DOHH2 (cell line): ENCODE results near the gene SEC31A.
"Not testable (repeated sequence)": the region's sequence is repeated elsewhere in the genome, so short reads cannot be mapped to it uniquely, and the experiment has no call there.

Experiments
- H3F3A ChIP-seq: fragments of 200-600 bp; sonication (generic), shearing (Covaris generic); 2 replicates; pipeline ENCODE4 v1.6.0; 2016; ENCODE audit warnings: antibody characterized with exemption, mild to moderate bottlenecking; ENCODE audit not compliant: control insufficient read depth, insufficient read depth
- H3K27ac ChIP-seq: fragments of 200-600 bp; sonication (generic); 2 replicates; pipeline ENCODE4 v1.5.1; 2014; ENCODE audit warnings: low read depth, mild to moderate bottlenecking, low read length, moderate library complexity
- H3K27me3 ChIP-seq: fragments of 200-600 bp; sonication (generic); 2 replicates; pipeline ENCODE4 v1.6.1; 2014; ENCODE audit warnings: mild to moderate bottlenecking, low read length, mixed read lengths; ENCODE audit not compliant: control insufficient read depth
- H3K36me3 ChIP-seq: fragments of 200-600 bp; sonication (generic); 2 replicates; pipeline ENCODE4 v1.6.1; 2014; ENCODE audit warnings: mild to moderate bottlenecking, low read length, moderate library complexity, mixed read lengths; ENCODE audit not compliant: control insufficient read depth
- H3K4me1 ChIP-seq: fragments of 200-600 bp; sonication (generic); 2 replicates; pipeline ENCODE4 v1.6.1; 2014; ENCODE audit warnings: mild to moderate bottlenecking, low read length, mixed read lengths; ENCODE audit not compliant: control insufficient read depth
- H3K4me2 ChIP-seq: fragments of 200-600 bp; sonication (generic); 2 replicates; pipeline ENCODE4 v1.6.0; 2014; ENCODE audit warnings: mild to moderate bottlenecking, low read length, moderate library complexity
- H3K4me3 ChIP-seq: fragments of 200-600 bp; sonication (generic); 2 replicates; pipeline ENCODE4 v1.5.1; 2014; ENCODE audit warnings: mild to moderate bottlenecking, low read length, mixed read lengths
- H3K79me2 ChIP-seq: fragments of 200-600 bp; sonication (generic); 2 replicates; pipeline ENCODE4 v1.6.1; 2014; ENCODE audit warnings: mild to moderate bottlenecking, low read length, mixed read lengths; ENCODE audit not compliant: control insufficient read depth
- H3K9me2 ChIP-seq: fragments of 200-600 bp; sonication (generic); replicated peaks from 2 replicates; pipeline ENCODE4 v1.6.1; 2014; ENCODE audit warnings: mild to moderate bottlenecking, low read length, mixed read lengths; ENCODE audit not compliant: control insufficient read depth
- H3K9me3 ChIP-seq: fragments of 200-600 bp; sonication (generic); 2 replicates; pipeline ENCODE4 v1.6.1; 2014; ENCODE audit warnings: antibody characterized with exemption, low read length, mixed read lengths; ENCODE audit not compliant: control insufficient read depth, insufficient read depth
- H4K20me1 ChIP-seq: fragments of 200-600 bp; sonication (generic); 2 replicates; pipeline ENCODE4 v1.6.0; 2014; ENCODE audit warnings: low read depth, mild to moderate bottlenecking, antibody characterized with exemption, low read length, moderate library complexity; ENCODE audit not compliant: control insufficient read depth, insufficient read depth
- CTCF ChIP-seq: fragments of 200-600 bp; sonication (generic); IDR thresholded peaks from one replicate; pipeline ENCODE4 v1.5.1; 2014; ENCODE audit warnings: antibody characterized with exemption, mild to moderate bottlenecking, low read depth, low read length; ENCODE audit not compliant: poor library complexity, severe bottlenecking
- EZH2phosphoT487 ChIP-seq: fragments of 200-600 bp; sonication (generic); IDR thresholded peaks from 2 replicates; pipeline ENCODE4 v1.6.1; 2017; ENCODE audit warnings: borderline replicate concordance, mild to moderate bottlenecking, antibody characterized with exemption, low read length, moderate library complexity, mixed read lengths

SEC31A gene

GRCh38 chr4:82839624-82840023 is 51.3 kb downstream of the SEC31A start:
- Histone ChIP-seq H3K4me2 (no peak overlapping the region), H3K9me3 (no peaks in the 10 kb centered on the region), H3K4me1 (no peaks in the 10 kb centered on the region), H3K9me2 (no peaks in the 10 kb centered on the region), H3K27me3 (no peaks in the 10 kb centered on the region), H3K27ac (no peak overlapping the region), H3F3A (peaks cover under 1% of the 10 kb centered on the region), H3K36me3 (peaks cover 44% of the 10 kb centered on the region), H4K20me1 (no peaks in the 10 kb centered on the region), H3K4me3 (no peak overlapping the region), H3K79me2 (no peaks in the 10 kb centered on the region)
- TF ChIP-seq EZH2phosphoT487 = no peak
- no peak for TF ChIP-seq CTCF

- Histone ChIP-seq H3K4me1 (no peaks in the 10 kb centered on the region), H3K36me3 (peaks cover 21% of the 10 kb centered on the region), H4K20me1 (no peaks in the 10 kb centered on the region), H3K27ac (no peak overlapping the region), H3K4me3 (no peak overlapping the region), H3K79me2 (no peaks in the 10 kb centered on the region), H3K27me3 (no peaks in the 10 kb centered on the region), H3F3A (no peaks in the 10 kb centered on the region; the same call in 1 of the 2 replicates), H3K4me2 (no peak overlapping the region), H3K9me3 (no peaks in the 10 kb centered on the region), H3K9me2 (no peaks in the 10 kb centered on the region)
- TF ChIP-seq EZH2phosphoT487 (no peak), CTCF (no peak)
These were observed 57.1 kb downstream of the SEC31A start for GRCh38 chr4:82833696-82834313.

- not testable (repeated sequence) for H3K79me2 ChIP-seq
These were observed 57.9 kb downstream of the SEC31A start for GRCh38 chr4:82833060-82833459.

GRCh38 chr4:82825425-82825824 is 65.5 kb downstream of the SEC31A start:
- no peaks in the 10 kb centered on the region for H3K9me2 ChIP-seq
- H3K27me3 ChIP-seq = no peaks in the 10 kb centered on the region
- TF ChIP-seq EZH2phosphoT487 (no peak), CTCF (no peak)
- no peaks in the 10 kb centered on the region for H3F3A ChIP-seq
- H3K4me1 ChIP-seq = no peaks in the 10 kb centered on the region
- no peaks in the 10 kb centered on the region for H4K20me1 ChIP-seq
- peaks cover 65% of the 10 kb centered on the region for H3K36me3 ChIP-seq
- H3K79me2 ChIP-seq = no peaks in the 10 kb centered on the region
- no peak overlapping the region for H3K4me3 ChIP-seq
- no peak overlapping the region for H3K4me2 ChIP-seq
- no peaks in the 10 kb centered on the region for H3K9me3 ChIP-seq
- H3K27ac ChIP-seq = no peak overlapping the region

More at GRCh38 chr4:82833060-82833459, 57.9 kb downstream of the SEC31A start:
- not testable (repeated sequence) for H4K20me1 ChIP-seq, H3K4me1 ChIP-seq, H3K27ac ChIP-seq, H3K27me3 ChIP-seq, H3K9me3 ChIP-seq, H3K4me2 ChIP-seq, H3K9me2 ChIP-seq, H3K4me3 ChIP-seq, H3F3A ChIP-seq
- H3K36me3 ChIP-seq = peaks cover 27% of the 10 kb centered on the region
